HG03196 (cell line): ENCODE data around the gene CKB.

Source experiments
- ATAC-seq: cut with Tn5 transposase; IDR thresholded peaks from one replicate; pipeline ENCODE4 v1.9.1; 2021; ENCODE audit not compliant: unreplicated experiment

CKB gene

GRCh38 chr14:103550451-103551337 lies 28.1 kb upstream of the CKB start:
- ATAC-seq = no peak

- no peak for ATAC-seq
Observed at GRCh38 chr14:103549361-103550311, 27.0 kb upstream of the CKB start.

GRCh38 chr14:103548463-103549351 lies 26.1 kb upstream of the CKB start:
- no peak for ATAC-seq

GRCh38 chr14:103547941-103548462 lies 25.4 kb upstream of the CKB start:
- ATAC-seq = no peak

- ATAC-seq = no peak
Observed at GRCh38 chr14:103547455-103547940, 24.9 kb upstream of the CKB start.

- no peak for ATAC-seq
Observed at GRCh38 chr14:103546652-103547454, 24.2 kb upstream of the CKB start.

GRCh38 chr14:103545915-103546651 lies 23.5 kb upstream of the CKB start:
- no peak for ATAC-seq

- no peak for ATAC-seq
Observed at GRCh38 chr14:103545219-103545914, 22.7 kb upstream of the CKB start.

GRCh38 chr14:103544388-103545218 lies 22.0 kb upstream of the CKB start:
- no peak for ATAC-seq

- no peak for ATAC-seq
Observed at GRCh38 chr14:103543721-103544387, 21.2 kb upstream of the CKB start.

GRCh38 chr14:103543140-103543539 lies 20.5 kb upstream of the CKB start:
- no peak for ATAC-seq

- no peak for ATAC-seq
Observed at GRCh38 chr14:103542605-103543088, 20.0 kb upstream of the CKB start.

- ATAC-seq = no peak
Observed at GRCh38 chr14:103541709-103542604, 19.3 kb upstream of the CKB start.

- ATAC-seq = no peak
Observed at GRCh38 chr14:103540821-103541708, 18.4 kb upstream of the CKB start.
